Stimulated activated CD4-positive, alpha-beta T cell treated with anti-CD3 and anti-CD28 coated beads, Interleukin-2, amount 100 ng/mL, for 4 hours (primary cell): Measurements from ENCODE around the gene RIPOR2.
"Not testable (repeated sequence)": the region's sequence is repeated elsewhere in the genome, so short reads cannot be mapped to it uniquely, and the experiment has no call there.

Experiments
- DNase-seq: peaks from one replicate; pipeline ENCODE4 v3.0.0-alpha.2; 2020; ENCODE audit warnings: low read depth

The RIPOR2 gene

GRCh38 chr6:24799541-24799915 is 136.2 kb downstream of the RIPOR2 start:
- no peak for DNase-seq

- DNase-seq: no peak
These were observed 136.8 kb downstream of the RIPOR2 start, which contains the start of gene ARMH2 for GRCh38 chr6:24798740-24799540. Gene ARMH2, minus strand, starts transcription at chr6:24798917. Its CDS starts 60 bp downstream, at chr6:24798857.

GRCh38 chr6:24797596-24798216 is 138.1 kb downstream of the RIPOR2 start:
- no peak for DNase-seq

GRCh38 chr6:24796616-24797290 is 139.0 kb downstream of the RIPOR2 start:
- no peak for DNase-seq

GRCh38 chr6:24795106-24795505 is 140.7 kb downstream of the RIPOR2 start:
- no peak for DNase-seq

GRCh38 chr6:24788031-24788665 is 147.6 kb downstream of the RIPOR2 start:
- peak; percentile 16 for DNase-seq

- no peak for DNase-seq
These were observed 155.6 kb downstream of the RIPOR2 start for GRCh38 chr6:24780206-24780605.

GRCh38 chr6:24779416-24780016 is 156.2 kb downstream of the RIPOR2 start:
- DNase-seq: no peak

- DNase-seq: no peak
These were observed 156.9 kb downstream of the RIPOR2 start for GRCh38 chr6:24778878-24779277.

GRCh38 chr6:24778121-24778520 is 157.6 kb downstream of the RIPOR2 start:
- DNase-seq: no peak

- DNase-seq: no peak
These were observed 158.5 kb downstream of the RIPOR2 start for GRCh38 chr6:24777227-24777626.

GRCh38 chr6:24775520-24776058 is 160.2 kb downstream of the RIPOR2 start:
- DNase-seq: peak; percentile 16

GRCh38 chr6:24774696-24775519 is 160.9 kb downstream of the RIPOR2 start, which contains the start of gene GMNN:
Gene GMNN, plus strand, starts transcription at chr6:24774937. Its CDS starts 2,310 bp downstream, at chr6:24777247.
- DNase-seq: peak; percentile 97

GRCh38 chr6:24768361-24768760 is 167.4 kb downstream of the RIPOR2 start:
- DNase-seq: no peak

GRCh38 chr6:24766680-24767462 is 168.9 kb downstream of the RIPOR2 start:
- no peak for DNase-seq

GRCh38 chr6:24765968-24766367 is 169.8 kb downstream of the RIPOR2 start:
- DNase-seq: not testable (repeated sequence)

- not testable (repeated sequence) for DNase-seq
These were observed 170.6 kb downstream of the RIPOR2 start for GRCh38 chr6:24764833-24765828.

GRCh38 chr6:24763578-24763977 is 172.2 kb downstream of the RIPOR2 start:
- DNase-seq: no peak

GRCh38 chr6:24761851-24762250 is 173.9 kb downstream of the RIPOR2 start:
- no peak for DNase-seq
